ENCODE measurements around the gene MOSPD3. TPM values are rescaled to one million over a fixed set of nuclear protein-coding genes. Genes with fewer than 3 reads are reported as not detected.

Gene MOSPD3
- total RNA-seq, 6 donors from 2014 or later = 9.9 to 25.8 (median 16.0) TPM

- Histone ChIP-seq H3K36me3 (no peaks in the 10 kb centered on the region), H3K4me1 (peaks cover 15 to 27% (median 19%) of the 10 kb centered on the region in 4 donors), H3K27me3 (peaks cover 0 to 9% (median 1%) of the 10 kb centered on the region in 4 donors), H3K9me3 (no peaks in the 10 kb centered on the region), H3K4me3 (no peak overlapping the region), H3K27ac (no peak overlapping the region)
- DNase-seq (no peak), ATAC-seq (ENCODE audit: low FRiP score in 2 of 2) (no peak)
- 87 to 90% methylated on average over 4 of the region's 4 CpGs for WGBS, 2 donors
- no peak for TF ChIP-seq POLR2AphosphoS5 (IDR thresholded peaks at IDR 0.05)
- TF ChIP-seq CTCF (IDR thresholded peaks at IDR 0.05) = no peak
- TF ChIP-seq EP300 (IDR thresholded peaks at IDR 0.05) = no peak
- TF ChIP-seq POLR2A (IDR thresholded peaks at IDR 0.05) = no peak
Observed at GRCh38 chr7:100630066-100630465, 17.7 kb downstream of the MOSPD3 start.

- no peak overlapping the region for H3K27ac ChIP-seq
- DNase-seq (peak; percentile 56 to 88), ATAC-seq (ENCODE audit: low FRiP score in 2 of 2) (peak; percentile 61 to 78)
- TF ChIP-seq EP300 (IDR thresholded peaks at IDR 0.05) (no peak), CTCF (IDR thresholded peaks at IDR 0.05) (peak in 5 of 6 experiments; percentile 35 to 56 (median 54))
- H3K36me3 ChIP-seq = no peaks in the 10 kb centered on the region
- 4 to 8% methylated on average over 16 to 45 of the region's 72 CpGs for WGBS, 2 donors
- H3K4me3 ChIP-seq = peak overlapping the region; percentile 20 to 56 (median 50)
- H3K27me3 ChIP-seq = peaks cover 0 to 9% (median 1%) of the 10 kb centered on the region in 4 donors
- H3K4me1 ChIP-seq = peaks cover 7 to 14% (median 9%) of the 10 kb centered on the region in 4 donors
- H3K9me3 ChIP-seq = no peaks in the 10 kb centered on the region
Observed at GRCh38 chr7:100632951-100633717, 20.8 kb downstream of the MOSPD3 start.

DNA sequence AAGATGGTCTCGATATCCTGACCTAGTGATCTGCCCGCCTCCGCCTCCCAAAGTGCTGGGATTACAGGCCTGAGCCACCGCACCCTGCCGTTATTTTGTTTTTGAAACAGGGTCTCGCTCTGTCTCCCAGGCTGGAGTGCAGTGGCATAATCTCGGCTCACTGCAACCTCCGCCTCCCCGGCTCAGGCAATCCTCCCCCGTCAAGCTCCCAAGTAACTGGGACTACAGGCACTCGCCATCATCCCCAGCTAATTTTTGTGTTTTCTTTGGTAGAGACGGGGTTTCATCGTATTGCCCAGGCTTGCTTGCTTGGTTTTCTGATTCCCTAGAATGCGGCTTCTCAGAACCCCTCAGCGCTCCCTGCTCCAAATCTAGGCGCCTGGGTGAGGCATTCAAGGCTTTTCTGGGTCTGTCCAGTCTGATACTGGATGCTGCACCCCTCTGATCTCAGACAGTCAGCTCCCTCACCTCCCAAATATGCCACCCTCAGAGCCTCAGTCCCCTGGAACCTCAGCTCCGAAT lies 27.7 kb downstream of the MOSPD3 start:
- Histone ChIP-seq H3K9me3 (no peaks in the 10 kb centered on the region), H3K27me3 (peaks cover 0 to 6% (median 0%) of the 10 kb centered on the region in 4 donors), H3K27ac (no peak overlapping the region), H3K4me3 (no peak overlapping the region), H3K4me1 (no peaks in the 10 kb centered on the region), H3K36me3 (no peaks in the 10 kb centered on the region)
- TF ChIP-seq EP300 (IDR thresholded peaks at IDR 0.05) (no peak), CTCF (IDR thresholded peaks at IDR 0.05) (no peak), POLR2A (IDR thresholded peaks at IDR 0.05) (no peak), POLR2AphosphoS5 (IDR thresholded peaks at IDR 0.05) (no peak)
- DNase-seq = no peak
- no peak for ATAC-seq (ENCODE audit: low FRiP score in 2 of 2)
- 84 to 87% methylated on average over 17 of the region's 17 CpGs for WGBS, 2 donors

DNA sequence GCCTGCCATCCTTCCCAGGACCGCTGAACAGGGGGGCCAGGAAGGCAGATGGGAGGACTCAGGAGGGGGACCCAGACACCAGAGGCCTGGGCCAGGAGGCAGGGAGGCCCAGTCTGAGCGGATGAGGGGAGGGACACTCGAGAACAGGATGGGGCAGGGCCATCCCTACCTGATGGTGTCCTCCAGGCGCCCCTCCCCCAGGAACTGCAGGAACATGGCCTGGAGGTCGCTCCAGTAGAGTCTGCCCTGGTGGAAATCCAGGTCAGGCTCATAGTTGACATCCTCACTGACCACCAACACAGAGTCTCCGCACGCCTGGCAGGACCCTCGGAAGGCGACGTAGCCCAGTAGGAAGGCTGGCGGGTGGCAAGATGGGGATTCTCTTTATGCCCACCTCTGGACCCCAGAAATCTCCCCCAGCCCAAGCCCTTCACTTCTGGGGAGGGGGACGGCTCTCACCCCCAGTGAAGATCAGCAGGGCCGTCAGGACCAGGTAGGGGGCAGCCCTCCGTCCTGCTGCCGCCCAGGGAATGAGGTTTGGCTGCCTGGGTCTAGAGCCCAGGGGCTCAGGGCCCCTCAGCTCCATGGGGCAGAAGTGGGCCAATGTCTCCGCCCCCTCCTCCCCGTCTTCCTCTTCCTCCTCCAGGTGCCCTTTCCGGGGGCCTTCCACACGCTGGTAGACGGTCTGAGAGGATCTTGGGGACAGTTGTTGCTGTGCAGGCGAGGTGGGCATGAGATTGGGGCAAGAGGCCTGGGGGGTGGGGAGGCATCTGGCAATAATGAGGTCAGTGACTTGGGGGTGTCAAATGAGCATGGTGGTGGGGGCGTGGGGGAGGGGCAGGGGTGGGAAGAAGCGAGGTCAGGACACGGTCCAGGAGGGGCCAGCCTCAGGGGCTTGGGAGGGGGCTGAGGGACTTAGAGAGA lies 28.4 kb downstream of the MOSPD3 start:
- WGBS, 2 donors = 55 to 67% methylated on average over 16 to 24 of the region's 24 CpGs
- DNase-seq = no peak
- Histone ChIP-seq H3K27ac (no peak overlapping the region), H3K36me3 (no peaks in the 10 kb centered on the region), H3K9me3 (no peaks in the 10 kb centered on the region), H3K4me1 (no peaks in the 10 kb centered on the region), H3K4me3 (no peak overlapping the region), H3K27me3 (peaks cover 0 to 6% (median 0%) of the 10 kb centered on the region in 4 donors)
- ATAC-seq (ENCODE audit: low FRiP score in 2 of 2) = peak in 1 of 2 donors; percentile 40
- TF ChIP-seq CTCF (IDR thresholded peaks at IDR 0.05) (no peak), EP300 (IDR thresholded peaks at IDR 0.05) (no peak), POLR2A (IDR thresholded peaks at IDR 0.05) (no peak), POLR2AphosphoS5 (IDR thresholded peaks at IDR 0.05) (no peak)

Data from upper lobe of left lung (tissue), 6 donors.